NCI-H524 (cell line): ENCODE data around the gene SCARF1.

Experiments
- DNase-seq, 2 experiments: peaks; one replicate each; lab custom pipeline; 2025; lab: John Stamatoyannopoulos, UW

The SCARF1 gene

GRCh38 chr17:1628856-1629503 lies 16.6 kb downstream of the SCARF1 start:
- peak; percentile 89 to 93 for DNase-seq

GRCh38 chr17:1627982-1628855 lies 17.3 kb downstream of the SCARF1 start, which contains the start of gene SLC43A2:
Gene SLC43A2, minus strand, starts transcription at chr17:1628834. Its CDS starts 960 bp downstream, at chr17:1627874.
- peak; percentile 59 to 86 for DNase-seq

GRCh38 chr17:1627182-1627981 lies 18.1 kb downstream of the SCARF1 start:
- no peak for DNase-seq

- DNase-seq = no peak
Observed at GRCh38 chr17:1626333-1626732, 19.2 kb downstream of the SCARF1 start.

- DNase-seq = no peak
Observed at GRCh38 chr17:1625581-1625980, 20.0 kb downstream of the SCARF1 start.

- no peak for DNase-seq
Observed at GRCh38 chr17:1625053-1625452, 20.5 kb downstream of the SCARF1 start.

GRCh38 chr17:1624650-1625049 lies 20.9 kb downstream of the SCARF1 start:
- no peak for DNase-seq

- no peak for DNase-seq
Observed at GRCh38 chr17:1623057-1623630, 22.4 kb downstream of the SCARF1 start.

GRCh38 chr17:1621273-1621954 lies 24.1 kb downstream of the SCARF1 start:
- no peak for DNase-seq

- DNase-seq = no peak
Observed at GRCh38 chr17:1620486-1620885, 25.0 kb downstream of the SCARF1 start.

GRCh38 chr17:1617620-1618174 lies 27.8 kb downstream of the SCARF1 start:
- DNase-seq = no peak

- no peak for DNase-seq
Observed at GRCh38 chr17:1616101-1616500, 29.4 kb downstream of the SCARF1 start.

- no peak for DNase-seq
Observed at GRCh38 chr17:1612400-1612799, 33.1 kb downstream of the SCARF1 start.

GRCh38 chr17:1611715-1612114 lies 33.8 kb downstream of the SCARF1 start:
- no peak for DNase-seq

GRCh38 chr17:1608676-1609075 lies 36.9 kb downstream of the SCARF1 start:
- DNase-seq = no peak

- DNase-seq = no peak
Observed at GRCh38 chr17:1607971-1608320, 37.6 kb downstream of the SCARF1 start.

GRCh38 chr17:1606352-1606985 lies 39.1 kb downstream of the SCARF1 start:
- DNase-seq = no peak

GRCh38 chr17:1605681-1606351 lies 39.7 kb downstream of the SCARF1 start:
- DNase-seq = no peak

GRCh38 chr17:1604831-1605528 lies 40.6 kb downstream of the SCARF1 start:
- DNase-seq = no peak

- DNase-seq = no peak
Observed at GRCh38 chr17:1601571-1601970, 44.0 kb downstream of the SCARF1 start.
